GM12878 (cell line): ENCODE results near the gene MYOCOS.

Experiments
- EZH2 ChIP-seq: IDR thresholded peaks from 2 replicates; pipeline ENCODE4 v1.6.1; 2012; ENCODE audit warnings: low read depth, mild to moderate bottlenecking, control low read depth, inconsistent platforms, low read length, borderline replicate concordance; ENCODE audit not compliant: control insufficient read depth
- TBL1XR1 ChIP-seq: IDR thresholded peaks from 2 replicates; pipeline ENCODE4 v1.6.1; 2012; ENCODE audit warnings: low read depth, low read length, improper control_type of control experiment
- TF ChIP-seq, protein P1 (sequence below), 3 experiments: IDR thresholded peaks in 2 of 3; conservative IDR thresholded peaks in 1 of 3; 2 replicates each; pipeline ENCODE4 v1.5.1; 2011; ENCODE audit warnings: low read depth in 3 of 3, low read length in 3 of 3, mild to moderate bottlenecking in 3 of 3, control low read depth in 2 of 3, moderate library complexity in 2 of 3, inconsistent platforms in 1 of 3, mixed read lengths in 1 of 3; ENCODE audit not compliant: control insufficient read depth in 2 of 3, insufficient read depth in 1 of 3; ENCODE audit errors: extremely low read depth in 1 of 3

DNA sequence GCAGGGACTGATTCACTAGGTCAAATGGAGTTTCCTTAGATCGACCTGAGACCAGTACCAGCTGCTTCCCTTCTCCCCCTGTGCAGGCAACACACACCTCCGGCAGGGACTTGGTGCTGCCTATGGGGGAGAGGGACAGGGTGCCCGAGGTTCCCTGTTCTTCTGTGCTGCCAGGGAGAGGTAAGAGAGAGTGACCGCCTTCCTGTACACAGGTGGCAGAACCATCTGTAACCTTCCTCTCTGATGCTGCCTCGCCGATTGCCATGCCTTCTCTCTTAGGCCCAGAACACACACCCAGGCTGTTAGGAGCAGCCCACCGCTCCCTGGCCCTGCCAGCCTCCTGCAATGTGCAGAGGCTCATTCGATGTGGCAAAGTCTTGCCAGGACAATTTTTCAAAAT is 21.1 kb downstream of the MYOCOS start:
- TF ChIP-seq, protein P1, sequence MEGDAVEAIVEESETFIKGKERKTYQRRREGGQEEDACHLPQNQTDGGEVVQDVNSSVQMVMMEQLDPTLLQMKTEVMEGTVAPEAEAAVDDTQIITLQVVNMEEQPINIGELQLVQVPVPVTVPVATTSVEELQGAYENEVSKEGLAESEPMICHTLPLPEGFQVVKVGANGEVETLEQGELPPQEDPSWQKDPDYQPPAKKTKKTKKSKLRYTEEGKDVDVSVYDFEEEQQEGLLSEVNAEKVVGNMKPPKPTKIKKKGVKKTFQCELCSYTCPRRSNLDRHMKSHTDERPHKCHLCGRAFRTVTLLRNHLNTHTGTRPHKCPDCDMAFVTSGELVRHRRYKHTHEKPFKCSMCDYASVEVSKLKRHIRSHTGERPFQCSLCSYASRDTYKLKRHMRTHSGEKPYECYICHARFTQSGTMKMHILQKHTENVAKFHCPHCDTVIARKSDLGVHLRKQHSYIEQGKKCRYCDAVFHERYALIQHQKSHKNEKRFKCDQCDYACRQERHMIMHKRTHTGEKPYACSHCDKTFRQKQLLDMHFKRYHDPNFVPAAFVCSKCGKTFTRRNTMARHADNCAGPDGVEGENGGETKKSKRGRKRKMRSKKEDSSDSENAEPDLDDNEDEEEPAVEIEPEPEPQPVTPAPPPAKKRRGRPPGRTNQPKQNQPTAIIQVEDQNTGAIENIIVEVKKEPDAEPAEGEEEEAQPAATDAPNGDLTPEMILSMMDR (IDR thresholded peaks at IDR 0.05 in 2 of 3, conservative IDR thresholded peaks at IDR 0.05 in 1 of 3; ENCODE audit: control insufficient read depth in 2 of 3, extremely low read depth in 1 of 3, insufficient read depth in 1 of 3, low read depth in 3 of 3, low read length in 3 of 3), result no peak
- no peak for TF ChIP-seq TBL1XR1
- TF ChIP-seq EZH2, result no peak
